ENCODE results near the gene REV3L.

DNA sequence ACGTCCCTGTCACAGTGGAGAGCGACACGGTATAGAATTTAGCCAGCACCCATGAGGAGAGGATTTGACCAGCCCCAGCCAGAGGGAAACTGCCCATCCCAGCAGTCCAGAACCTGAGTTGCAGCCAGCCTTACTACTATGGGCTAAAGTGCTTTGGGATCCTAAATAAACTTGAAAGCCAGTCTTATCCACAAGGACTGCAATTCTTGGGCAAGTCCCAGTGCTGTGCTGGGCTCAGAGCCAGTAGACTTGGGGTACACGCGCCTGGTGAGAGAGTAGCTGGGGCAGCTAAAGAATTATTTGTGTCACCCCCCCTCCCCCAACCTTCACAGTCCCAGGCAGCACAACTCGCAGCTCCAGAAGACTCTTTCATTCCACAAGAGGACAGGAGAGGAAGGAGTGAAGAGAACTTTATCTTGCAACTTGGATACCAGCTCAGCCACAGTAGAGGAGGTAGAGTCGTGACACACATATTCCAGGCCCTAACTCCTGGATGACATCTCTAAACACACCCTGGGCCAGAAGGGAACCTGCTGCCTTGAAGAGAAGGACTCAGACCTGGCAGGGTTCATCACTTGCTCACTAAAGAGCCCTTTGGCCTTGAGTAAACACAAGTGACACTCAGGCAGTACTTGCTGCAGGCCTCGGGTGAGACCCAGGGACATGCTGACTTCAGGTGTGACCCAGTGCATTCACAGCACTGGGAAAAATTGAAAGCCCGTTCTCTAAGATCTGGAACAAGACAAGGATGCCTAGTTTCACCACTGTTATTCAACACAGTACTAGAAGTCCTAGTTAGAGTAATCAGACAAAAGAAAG lies 100.3 kb downstream of the REV3L start:
- TF ChIP-seq EZH2 (IDR thresholded peaks at IDR 0.05; ENCODE audit: borderline replicate concordance, insufficient read depth, low read depth, low read length, poor library complexity, severe bottlenecking) (no peak), CTCF (IDR thresholded peaks at IDR 0.05) (no peak)
